ENCODE measurements around the gene DLX2.

The DLX2 gene

GRCh38 chr2:172107690-172108586 lies 5.2 kb upstream of the DLX2 start:
- DNase-seq: no peak

- DNase-seq: peak in 1 of 56 donors; percentile 22
Observed at GRCh38 chr2:172106108-172106961, 3.6 kb upstream of the DLX2 start.

GRCh38 chr2:172105471-172106107 lies 2.9 kb upstream of the DLX2 start:
- DNase-seq: no peak

- peak in 34 of 56 donors; percentile 11 to 79 (median 42) for DNase-seq
Observed at GRCh38 chr2:172103471-172104272, 972 bp upstream of the DLX2 start.

- DNase-seq: no peak
Observed at GRCh38 chr2:172101821-172102390, 794 bp downstream of the DLX2 start.

- no peak for DNase-seq
Observed at GRCh38 chr2:172100935-172101820, 1.5 kb downstream of the DLX2 start.

- no peak for DNase-seq
Observed at GRCh38 chr2:172100080-172100934, 2.4 kb downstream of the DLX2 start.

GRCh38 chr2:172099472-172100079 lies 3.1 kb downstream of the DLX2 start:
- DNase-seq: no peak

- DNase-seq: no peak
Observed at GRCh38 chr2:172098650-172099471, 3.8 kb downstream of the DLX2 start.

GRCh38 chr2:172098287-172098649 lies 4.4 kb downstream of the DLX2 start:
- no peak for DNase-seq

GRCh38 chr2:172097557-172098131 lies 5.1 kb downstream of the DLX2 start:
- no peak for DNase-seq

GRCh38 chr2:172096626-172097547 lies 5.8 kb downstream of the DLX2 start:
- DNase-seq: peak in 1 of 56 donors; percentile 15

GRCh38 chr2:172095905-172096625 lies 6.6 kb downstream of the DLX2 start:
- no peak for DNase-seq

- peak in 3 of 56 donors; percentile 24 to 39 (median 24) for DNase-seq
Observed at GRCh38 chr2:172095146-172095904, 7.4 kb downstream of the DLX2 start.
